NT2/D1 (cell line): ENCODE measurements around the gene KCNJ6.
A peak's percentile ranks its signal among the peaks of the same experiment; 100 is the strongest.

ENCODE experiments used
- SUZ12 ChIP-seq: IDR thresholded peaks from 2 replicates; pipeline ENCODE4 v1.6.1; 2011; ENCODE audit not compliant: insufficient read length, insufficient read depth; ENCODE audit errors: extremely low read depth
- YY1 ChIP-seq: IDR thresholded peaks from 2 replicates; pipeline ENCODE4 v1.6.1; 2011; ENCODE audit not compliant: insufficient read length, insufficient read depth

- no peak for TF ChIP-seq SUZ12
- peak; percentile 51 for TF ChIP-seq YY1
These were observed 273.8 kb downstream of the KCNJ6 start for GRCh38 chr21:37642493-37642892.
